ENCODE measurements around the gene PDCD2L.

The PDCD2L gene

GRCh38 chr19:34360354-34360909 is 43.8 kb upstream of the PDCD2L start:
- Histone ChIP-seq H3K36me3 (ENCODE audit: control insufficient read depth in 2 of 2, insufficient read depth in 1 of 2, low read length in 2 of 2) (peaks cover 4 to 8% of the 10 kb centered on the region in 2 experiments; a peak in 2 of 3 replicates), H3K9me3 (ENCODE audit: control insufficient read depth, insufficient read depth, low read depth, low read length) (no peaks in the 10 kb centered on the region), H3K4me1 (ENCODE audit: control insufficient read depth, insufficient read depth, low read length) (peaks cover 10% of the 10 kb centered on the region), H3K4me3 (ENCODE audit: low read depth, low read length) (no peak overlapping the region), H3K27ac (ENCODE audit: extremely low read depth, low read depth, low read length) (peak overlapping the region; percentile 82; the same call in 1 of the 2 replicates)
- CTCF ChIA-PET = interaction anchor here (0.6 to 2.1 kb wide), 3 partner anchors 14 to 585 kb away, joined by 3 to 32 read pairs (median 6); no protein-coding TSS in a partner anchor
- POLR2A ChIA-PET = interaction anchor here (1.2 to 1.5 kb wide), 4 partner anchors 9 to 226 kb away, joined by 4 to 11 read pairs (median 7); partner anchors contain the start of gene UBA2
- TF ChIP-seq PRDM1 (tag by site-specific recombination; IDR thresholded peaks at IDR 0.05) (peak; percentile 48; the same call in 1 of the 2 replicates), ZBTB17 (tag by site-specific recombination; IDR thresholded peaks at IDR 0.05) (0 out of 2 replicates have a peak, but pooled peaks have one; percentile 22), MYNN (tag by site-specific recombination; IDR thresholded peaks at IDR 0.05; ENCODE audit: borderline replicate concordance) (no peak)

- CTCF ChIA-PET = interaction anchor here (0.7 to 0.8 kb wide), 2 partner anchors 14 to 1031 kb away, joined by 3 to 4 read pairs; no protein-coding TSS in a partner anchor
- H3K4me1 ChIP-seq (ENCODE audit: control insufficient read depth, insufficient read depth, low read length) = peaks cover 24% of the 10 kb centered on the region
These were observed 41.5 kb upstream of the PDCD2L start for GRCh38 chr19:34362679-34363069.

GRCh38 chr19:34363094-34363493 is 41.1 kb upstream of the PDCD2L start:
- POLR2A ChIA-PET = interaction anchor here (0.6 kb wide), 1 partner anchor 109 kb away, joined by 3 read pairs; no protein-coding TSS in a partner anchor
- CTCF ChIA-PET = interaction anchor here (0.6 to 0.8 kb wide), 2 partner anchors 15 to 226 kb away, joined by 3 read pairs; no protein-coding TSS in a partner anchor
- H3K4me1 ChIP-seq (ENCODE audit: control insufficient read depth, insufficient read depth, low read length) = peaks cover 24% of the 10 kb centered on the region
- peaks cover 18 to 21% of the 10 kb centered on the region in 2 experiments for H3K36me3 ChIP-seq (ENCODE audit: control insufficient read depth in 2 of 2, insufficient read depth in 1 of 2, low read length in 2 of 2)
- H3K4me3 ChIP-seq (ENCODE audit: low read depth, low read length) = no peak overlapping the region
- no peak overlapping the region for H3K27ac ChIP-seq (ENCODE audit: extremely low read depth, low read depth, low read length)
- no peak for TF ChIP-seq ZNF324 (tag by site-specific recombination; IDR thresholded peaks at IDR 0.05)
- TF ChIP-seq ZNF138 (tag by site-specific recombination; IDR thresholded peaks at IDR 0.05; ENCODE audit: borderline replicate concordance) = no peak
- TF ChIP-seq ZNF529 (tag by site-specific recombination; IDR thresholded peaks at IDR 0.05; ENCODE audit: insufficient replicate concordance) = no peak
- TF ChIP-seq ZNF596 (tag by site-specific recombination; IDR thresholded peaks at IDR 0.05) = no peak
- no peak for TF ChIP-seq ZNF624 (tag by site-specific recombination; IDR thresholded peaks at IDR 0.05)
- TF ChIP-seq SP2 (tag by site-specific recombination; IDR thresholded peaks at IDR 0.05) = peak; percentile 71
- TF ChIP-seq ZNF175 (tag by site-specific recombination; IDR thresholded peaks at IDR 0.05) = no peak
- TF ChIP-seq ZBTB17 (tag by site-specific recombination; IDR thresholded peaks at IDR 0.05) = peak; percentile 35; the same call in 1 of the 2 replicates
- peak; percentile 47; the same call in 1 of the 2 replicates for TF ChIP-seq SP3 (tag by site-specific recombination; IDR thresholded peaks at IDR 0.05)
- no peaks in the 10 kb centered on the region for H3K9me3 ChIP-seq (ENCODE audit: control insufficient read depth, insufficient read depth, low read depth, low read length)

More at GRCh38 chr19:34362679-34363069, 41.5 kb upstream of the PDCD2L start:
- TF ChIP-seq ZNF335 (tag by site-specific recombination; conservative IDR thresholded peaks at IDR 0.05) (peak; percentile 86), ZBTB17 (tag by site-specific recombination; IDR thresholded peaks at IDR 0.05) (peak; percentile 26; the same call in 1 of the 2 replicates), SETDB1 (IDR thresholded peaks at IDR 0.05; ENCODE audit: insufficient read length, low read length) (no peak)
- no peaks in the 10 kb centered on the region for H3K9me3 ChIP-seq (ENCODE audit: control insufficient read depth, insufficient read depth, low read depth, low read length)
- POLR2A ChIA-PET = no interaction called here
- no peak overlapping the region for H3K27ac ChIP-seq (ENCODE audit: extremely low read depth, low read depth, low read length)
- peaks cover 14 to 17% of the 10 kb centered on the region in 2 experiments for H3K36me3 ChIP-seq (ENCODE audit: control insufficient read depth in 2 of 2, insufficient read depth in 1 of 2, low read length in 2 of 2)
- H3K4me3 ChIP-seq (ENCODE audit: low read depth, low read length) = no peak overlapping the region

GRCh38 chr19:34363930-34364329 is 40.3 kb upstream of the PDCD2L start:
- ChIA-PET POLR2A (interaction anchor here (0.9 kb wide), 1 partner anchor 43 kb away, joined by 6 read pairs; no protein-coding TSS in a partner anchor), CTCF (interaction anchor here (0.5 to 0.7 kb wide), 6 partner anchors 9 to 320 kb away, joined by 3 to 6 read pairs (median 4); no protein-coding TSS in a partner anchor)
- Histone ChIP-seq H3K4me3 (ENCODE audit: low read depth, low read length) (no peak overlapping the region), H3K9me3 (ENCODE audit: control insufficient read depth, insufficient read depth, low read depth, low read length) (no peaks in the 10 kb centered on the region), H3K27ac (ENCODE audit: extremely low read depth, low read depth, low read length) (no peak overlapping the region), H3K36me3 (ENCODE audit: control insufficient read depth in 2 of 2, insufficient read depth in 1 of 2, low read length in 2 of 2) (peaks cover 27 to 30% of the 10 kb centered on the region in 2 experiments), H3K4me1 (ENCODE audit: control insufficient read depth, insufficient read depth, low read length) (peaks cover 17% of the 10 kb centered on the region)
- TF ChIP-seq ZNF341 (tag by site-specific recombination; IDR thresholded peaks at IDR 0.05; ENCODE audit: low read depth) (0 out of 2 replicates have a peak, but pooled peaks have one; percentile 27), TSHZ1 (tag by site-specific recombination; IDR thresholded peaks at IDR 0.05; ENCODE audit: borderline replicate concordance) (no peak), ZSCAN5A (tag by site-specific recombination; IDR thresholded peaks at IDR 0.05) (no peak), ZNF747 (tag by site-specific recombination; IDR thresholded peaks at IDR 0.05) (no peak), ZNF530 (tag by site-specific recombination; IDR thresholded peaks at IDR 0.05; ENCODE audit: low read depth) (no peak), KLF8 (tag by site-specific recombination; IDR thresholded peaks at IDR 0.05) (no peak)
